ENCODE results near the gene UNC13C.

Gene UNC13C

GRCh38 chr15:54519577-54519976 lies 541.3 kb downstream of the UNC13C start:
- no peak for DNase-seq (ENCODE audit: extremely low read depth, insufficient read length)
- Histone ChIP-seq H3K27me3 (replicated peaks; ENCODE audit: control insufficient read depth, insufficient read depth, low read length) (no peaks in the 10 kb centered on the region), H3K36me3 (ENCODE audit: control insufficient read depth, insufficient read depth, low read length) (no peaks in the 10 kb centered on the region), H3K4me3 (replicated peaks; ENCODE audit: low read depth, low read length) (no peak overlapping the region)
- TF ChIP-seq CTCF (IDR thresholded peaks at IDR 0.05; ENCODE audit: insufficient read depth, low read length, poor library complexity, severe bottlenecking) = no peak

GRCh38 chr15:54520616-54521015 lies 542.4 kb downstream of the UNC13C start:
- H3K4me3 ChIP-seq (replicated peaks; ENCODE audit: low read depth, low read length) = no peak overlapping the region
- H3K36me3 ChIP-seq (ENCODE audit: control insufficient read depth, insufficient read depth, low read length) = no peaks in the 10 kb centered on the region
- DNase-seq (ENCODE audit: extremely low read depth, insufficient read length) = no peak
- no peaks in the 10 kb centered on the region for H3K27me3 ChIP-seq (replicated peaks; ENCODE audit: control insufficient read depth, insufficient read depth, low read length)
- no peak for TF ChIP-seq CTCF (IDR thresholded peaks at IDR 0.05; ENCODE audit: insufficient read depth, low read length, poor library complexity, severe bottlenecking)

GRCh38 chr15:54521206-54521605 lies 543.0 kb downstream of the UNC13C start:
- Histone ChIP-seq H3K27me3 (replicated peaks; ENCODE audit: control insufficient read depth, insufficient read depth, low read length) (no peaks in the 10 kb centered on the region), H3K36me3 (ENCODE audit: control insufficient read depth, insufficient read depth, low read length) (no peaks in the 10 kb centered on the region), H3K4me3 (replicated peaks; ENCODE audit: low read depth, low read length) (no peak overlapping the region)
- no peak for DNase-seq (ENCODE audit: extremely low read depth, insufficient read length)
- no peak for TF ChIP-seq CTCF (IDR thresholded peaks at IDR 0.05; ENCODE audit: insufficient read depth, low read length, poor library complexity, severe bottlenecking)

GRCh38 chr15:54528021-54528420 lies 549.8 kb downstream of the UNC13C start:
- Histone ChIP-seq H3K36me3 (ENCODE audit: control insufficient read depth, insufficient read depth, low read length) (no peaks in the 10 kb centered on the region), H3K4me3 (replicated peaks; ENCODE audit: low read depth, low read length) (no peak overlapping the region), H3K27me3 (replicated peaks; ENCODE audit: control insufficient read depth, insufficient read depth, low read length) (no peaks in the 10 kb centered on the region)
- DNase-seq (ENCODE audit: extremely low read depth, insufficient read length) = no peak
- TF ChIP-seq CTCF (IDR thresholded peaks at IDR 0.05; ENCODE audit: insufficient read depth, low read length, poor library complexity, severe bottlenecking) = no peak

- no peak overlapping the region for H3K4me3 ChIP-seq (replicated peaks; ENCODE audit: low read depth, low read length)
- DNase-seq (ENCODE audit: extremely low read depth, insufficient read length) = no peak
- no peak for TF ChIP-seq CTCF (IDR thresholded peaks at IDR 0.05; ENCODE audit: insufficient read depth, low read length, poor library complexity, severe bottlenecking)
- no peaks in the 10 kb centered on the region for H3K27me3 ChIP-seq (replicated peaks; ENCODE audit: control insufficient read depth, insufficient read depth, low read length)
- H3K36me3 ChIP-seq (ENCODE audit: control insufficient read depth, insufficient read depth, low read length) = no peaks in the 10 kb centered on the region
Observed at GRCh38 chr15:54540721-54541120, 562.5 kb downstream of the UNC13C start.

- no peaks in the 10 kb centered on the region for H3K27me3 ChIP-seq (replicated peaks; ENCODE audit: control insufficient read depth, insufficient read depth, low read length)
Observed at GRCh38 chr15:54547491-54547890, 569.2 kb downstream of the UNC13C start.

More at GRCh38 chr15:54547491-54547890, 569.2 kb downstream of the UNC13C start:
- TF ChIP-seq CTCF (IDR thresholded peaks at IDR 0.05; ENCODE audit: insufficient read depth, low read length, poor library complexity, severe bottlenecking) = no peak
- no peak overlapping the region for H3K4me3 ChIP-seq (replicated peaks; ENCODE audit: low read depth, low read length)
- H3K36me3 ChIP-seq (ENCODE audit: control insufficient read depth, insufficient read depth, low read length) = no peaks in the 10 kb centered on the region
- no peak for DNase-seq (ENCODE audit: extremely low read depth, insufficient read length)

All from GM06990 (cell line).